ENCODE results near the gene CTNNA2.
"Not testable (repeated sequence)": the region's sequence is repeated elsewhere in the genome, so short reads cannot be mapped to it uniquely, and the experiment has no call there.

The CTNNA2 gene

DNA sequence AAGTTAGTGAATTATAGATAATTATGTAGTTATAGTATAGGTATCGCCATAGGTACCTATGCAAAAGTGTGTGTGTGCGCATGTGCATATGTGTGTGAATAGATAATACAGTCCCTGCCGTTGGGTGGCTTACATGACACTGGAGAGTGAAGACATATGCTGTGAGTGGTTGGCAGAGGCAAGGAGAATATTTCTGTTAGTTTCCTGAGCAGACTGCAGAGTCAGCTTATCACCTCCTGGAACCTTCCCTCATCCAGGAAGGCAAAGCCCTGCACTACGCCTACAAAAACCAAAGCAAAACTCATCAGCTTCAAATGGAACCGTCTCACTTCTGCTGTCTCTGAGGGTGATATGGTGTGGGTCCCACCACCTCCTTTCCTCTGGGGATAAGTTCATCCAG lies 609.8 kb downstream of the CTNNA2 start:
- in situ Hi-C loops (cut with MboI; ENCODE audit: low sequenced_read_pairs), result no loop called here

GRCh38 chr2:80126596-80127189 lies 613.8 kb downstream of the CTNNA2 start:
- in situ Hi-C loops (cut with MboI; ENCODE audit: low sequenced_read_pairs), result no loop called here

GRCh38 chr2:80128080-80128479 lies 615.2 kb downstream of the CTNNA2 start:
- in situ Hi-C loops (cut with MboI; ENCODE audit: low sequenced_read_pairs), result no loop called here

GRCh38 chr2:80132281-80132680 lies 619.4 kb downstream of the CTNNA2 start:
- in situ Hi-C loops (cut with MboI; ENCODE audit: low sequenced_read_pairs), result no loop called here

DNA sequence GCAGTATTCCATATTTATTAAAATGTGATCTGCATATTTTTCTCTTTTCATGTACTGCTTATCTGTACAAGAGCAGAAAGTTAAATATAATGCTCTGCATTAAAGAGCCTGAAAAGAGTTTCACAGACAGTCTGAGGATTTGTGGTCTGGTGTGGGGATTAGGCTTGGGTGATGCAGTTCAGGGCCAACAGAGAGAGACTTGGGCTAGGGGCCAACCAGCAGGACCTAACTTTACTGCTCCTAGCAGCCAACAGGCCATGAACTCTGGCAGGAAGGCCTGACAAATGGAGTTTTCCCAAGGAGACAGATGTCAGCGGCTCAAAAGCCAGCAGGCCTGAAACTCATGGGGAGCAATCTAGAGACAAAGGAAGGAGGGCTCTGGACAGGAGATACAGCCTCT lies 622.1 kb downstream of the CTNNA2 start:
- in situ Hi-C loops (cut with MboI; ENCODE audit: low sequenced_read_pairs), result no loop called here

- in situ Hi-C loops (cut with MboI; ENCODE audit: low sequenced_read_pairs), result no loop called here
Measured at GRCh38 chr2:80136338-80136737, 623.5 kb downstream of the CTNNA2 start.

GRCh38 chr2:80139001-80139400 lies 626.1 kb downstream of the CTNNA2 start:
- in situ Hi-C loops (cut with MboI; ENCODE audit: low sequenced_read_pairs), result no loop called here

DNA sequence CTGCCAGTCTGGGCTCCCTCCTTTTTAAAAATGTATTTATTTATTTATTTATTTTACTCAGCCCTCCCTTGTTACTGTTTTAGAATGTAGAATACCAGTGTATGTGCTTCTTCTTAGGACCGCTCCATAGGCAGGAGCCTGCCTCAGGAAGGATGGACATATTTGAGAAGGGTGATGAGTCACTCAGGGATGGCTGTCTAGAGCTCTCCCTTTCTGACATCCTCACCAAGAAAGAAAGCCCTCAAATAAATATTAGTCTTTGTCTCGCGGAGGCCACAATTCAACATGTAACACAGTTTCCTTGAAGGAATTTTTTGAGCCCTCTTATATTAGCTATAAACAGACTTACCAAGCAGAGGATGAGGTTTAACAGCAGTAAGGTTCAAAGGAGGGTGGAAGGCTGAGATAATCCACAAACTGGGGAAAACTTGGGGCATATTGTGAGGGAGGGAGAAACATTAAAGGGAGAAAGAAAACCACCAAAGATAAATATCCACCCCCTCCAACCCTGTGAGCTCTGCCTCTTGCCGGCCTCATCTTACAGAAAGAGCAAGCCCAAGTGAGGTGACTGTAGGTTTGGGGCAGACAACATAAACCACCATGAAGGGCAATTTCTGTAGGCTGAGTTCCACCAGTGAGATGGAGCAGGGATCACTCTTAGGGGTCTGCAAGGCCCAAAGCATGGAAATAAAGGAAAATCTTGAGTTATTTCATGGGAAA lies 628.3 kb downstream of the CTNNA2 start:
- in situ Hi-C loops (cut with MboI; ENCODE audit: low sequenced_read_pairs), result no loop called here

- in situ Hi-C loops (cut with MboI; ENCODE audit: low sequenced_read_pairs), result no loop called here
Measured at GRCh38 chr2:80145499-80145898, 632.6 kb downstream of the CTNNA2 start.

GRCh38 chr2:80146757-80147156 lies 633.9 kb downstream of the CTNNA2 start:
- in situ Hi-C loops (cut with MboI; ENCODE audit: low sequenced_read_pairs), result not testable (repeated sequence)

GRCh38 chr2:80147690-80148089 lies 634.8 kb downstream of the CTNNA2 start:
- in situ Hi-C loops (cut with MboI; ENCODE audit: low sequenced_read_pairs), result no loop called here

GRCh38 chr2:80148906-80149305 lies 636.1 kb downstream of the CTNNA2 start:
- in situ Hi-C loops (cut with MboI; ENCODE audit: low sequenced_read_pairs), result no loop called here

DNA sequence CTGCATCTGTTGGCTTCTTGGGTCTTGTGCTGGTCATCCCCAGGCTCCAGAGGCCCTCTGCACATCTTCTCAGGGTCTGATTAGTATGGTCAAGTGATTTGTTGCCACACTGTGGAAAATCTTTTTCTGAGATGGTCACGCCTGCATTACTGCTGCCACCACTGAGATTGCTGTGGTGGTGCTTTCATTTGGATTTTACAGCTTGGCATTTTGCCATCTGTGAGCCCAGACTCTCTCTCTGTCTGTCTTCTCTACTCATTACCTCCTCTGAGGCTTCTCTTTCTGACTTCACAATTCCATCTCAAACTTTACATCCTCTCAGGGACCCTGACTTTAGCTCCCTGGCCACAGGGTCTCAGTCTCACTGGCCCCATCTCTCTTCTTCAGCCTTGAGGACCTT lies 637.1 kb downstream of the CTNNA2 start:
- in situ Hi-C loops (cut with MboI; ENCODE audit: low sequenced_read_pairs), result no loop called here

- in situ Hi-C loops (cut with MboI; ENCODE audit: low sequenced_read_pairs), result no loop called here
Measured at GRCh38 chr2:80151248-80151647, 638.4 kb downstream of the CTNNA2 start.

DNA sequence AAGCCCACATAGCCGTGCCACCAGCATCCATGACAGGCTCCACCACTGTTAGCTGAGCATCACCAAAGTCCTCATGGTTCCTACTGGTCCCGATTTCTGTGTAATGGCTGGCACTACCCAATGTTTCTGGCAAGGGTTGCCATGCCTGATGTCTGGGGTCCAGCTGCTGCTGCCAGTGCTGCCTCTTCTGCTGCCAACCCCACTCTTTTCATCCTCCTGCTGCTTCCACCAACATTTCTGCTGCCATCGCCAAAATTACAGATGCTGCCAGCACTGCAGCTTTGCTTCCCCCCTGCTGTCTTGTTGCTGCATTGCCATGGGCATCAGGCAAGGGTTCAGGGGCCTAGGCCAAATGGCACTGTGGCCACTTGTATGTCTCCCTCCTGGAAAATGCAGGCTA lies 638.8 kb downstream of the CTNNA2 start:
- in situ Hi-C loops (cut with MboI; ENCODE audit: low sequenced_read_pairs), result no loop called here

- in situ Hi-C loops (cut with MboI; ENCODE audit: low sequenced_read_pairs), result no loop called here
Measured at GRCh38 chr2:80153151-80153550, 640.3 kb downstream of the CTNNA2 start.

DNA sequence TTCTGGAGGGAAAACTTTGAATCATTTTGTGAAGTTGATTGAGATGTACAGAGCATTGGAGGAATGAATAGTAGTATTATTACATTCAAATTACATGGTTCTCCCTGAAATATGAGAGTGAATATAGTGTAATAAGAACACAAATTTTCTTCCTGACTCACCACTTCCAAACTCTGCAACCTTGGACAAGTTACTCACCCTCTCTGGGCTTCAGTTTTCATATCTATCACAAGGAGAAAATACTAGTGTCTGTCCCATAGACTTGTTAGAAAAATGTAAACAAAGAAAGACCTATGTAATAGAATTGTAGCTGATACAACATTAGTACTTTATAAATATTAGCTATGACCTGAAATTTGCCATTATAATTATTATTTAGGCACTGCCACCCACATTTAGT lies 640.9 kb downstream of the CTNNA2 start:
- in situ Hi-C loops (cut with MboI; ENCODE audit: low sequenced_read_pairs), result no loop called here

DNA sequence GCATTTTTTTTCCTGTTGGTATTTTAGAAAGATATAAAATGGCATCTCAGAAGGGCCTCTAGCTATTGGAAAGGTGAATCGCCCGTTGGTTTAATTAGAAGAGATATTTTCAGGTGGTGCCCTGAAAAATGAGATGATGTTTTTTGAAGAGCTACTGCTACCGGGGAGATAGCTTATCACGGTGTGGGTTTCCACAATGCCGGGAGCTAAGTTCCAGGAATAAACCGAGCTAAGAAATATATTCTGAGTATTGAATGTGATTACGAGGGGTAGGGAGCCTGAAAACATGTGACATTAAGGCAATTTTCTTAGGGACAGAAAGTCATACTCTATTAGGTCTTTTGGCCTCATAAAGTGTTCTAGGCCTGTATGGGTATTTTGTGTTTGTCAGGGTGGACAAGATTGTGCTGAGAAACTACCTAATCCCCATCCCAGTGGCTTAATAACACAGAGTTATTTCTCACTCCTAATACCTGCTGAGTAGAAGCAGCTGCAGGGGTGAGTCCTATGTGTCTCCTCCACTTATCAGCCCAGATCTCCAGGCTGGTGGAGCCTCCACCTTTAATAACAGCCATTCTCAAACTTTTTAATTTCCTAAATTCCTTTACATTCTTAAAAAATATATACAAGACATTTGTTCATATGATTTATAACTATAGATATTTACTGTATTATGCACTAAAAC lies 641.5 kb downstream of the CTNNA2 start:
- in situ Hi-C loops (cut with MboI; ENCODE audit: low sequenced_read_pairs), result no loop called here

DNA sequence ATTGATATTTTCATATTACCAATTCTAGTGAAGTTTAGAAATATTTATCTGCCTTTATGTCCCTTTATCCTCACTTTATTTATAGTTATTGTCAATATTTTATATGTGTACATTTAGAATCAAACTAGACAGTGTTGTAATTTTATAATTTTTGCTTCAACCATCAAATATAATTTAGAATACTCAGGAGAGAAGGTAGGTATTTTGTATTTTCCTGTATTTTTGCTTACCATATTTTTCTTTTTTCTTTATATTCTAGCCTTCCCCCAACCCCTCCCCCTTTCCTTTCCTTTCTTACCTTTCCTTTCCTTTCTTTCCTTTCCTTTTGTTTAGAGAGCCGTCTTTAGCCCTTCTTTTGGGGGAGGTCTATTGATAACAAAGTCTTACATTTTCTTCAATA lies 651.5 kb downstream of the CTNNA2 start:
- in situ Hi-C loops (cut with MboI; ENCODE audit: low sequenced_read_pairs), result no loop called here

DNA sequence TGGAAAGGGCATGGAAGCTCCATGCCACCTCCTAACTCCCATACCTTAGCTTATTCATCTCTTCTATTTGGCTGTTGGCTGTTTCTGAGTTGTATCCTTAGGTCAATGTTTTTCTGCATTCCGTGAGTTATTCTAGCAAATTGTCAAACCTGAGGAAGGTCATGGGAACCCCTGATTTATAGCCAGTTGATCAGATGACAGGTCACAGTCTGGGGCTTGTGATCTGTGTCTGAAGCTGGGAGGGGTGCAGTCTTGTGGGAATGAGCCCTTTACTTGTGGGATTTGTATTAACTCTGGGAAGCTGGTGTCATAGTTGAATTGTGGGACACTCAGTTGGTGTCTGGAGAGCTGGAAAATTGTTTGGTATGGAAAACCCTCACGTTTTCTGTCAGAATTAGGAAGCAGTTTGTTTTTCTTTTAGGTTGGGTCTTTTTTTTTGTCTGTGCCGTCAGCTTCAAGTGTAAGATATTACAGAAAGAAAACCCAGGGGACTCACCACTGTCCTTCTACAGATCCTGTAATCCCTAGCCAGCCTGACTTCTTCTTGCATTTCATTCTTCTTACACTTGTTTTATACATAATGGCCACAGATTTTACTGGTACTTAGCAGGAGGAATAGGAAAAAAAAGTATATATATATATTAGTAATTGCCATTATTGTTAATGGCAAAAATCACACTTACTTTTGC lies 653.8 kb downstream of the CTNNA2 start:
- in situ Hi-C loops (cut with MboI; ENCODE audit: low sequenced_read_pairs), result no loop called here

- in situ Hi-C loops (cut with MboI; ENCODE audit: low sequenced_read_pairs), result no loop called here
Measured at GRCh38 chr2:80167284-80167808, 654.5 kb downstream of the CTNNA2 start.

All from HL-60/S4 treated with phorbol 12-myristate 13-acetate at 8.2 ng/mL for 4 days and 3 days (cell line).